HEK293 (cell line): Measurements from ENCODE around the gene ADGB.

ENCODE experiments used
- CTCF ChIA-PET: fragments of 350-600 bp; formaldehyde crosslinking; extraction: SDS; loops from one replicate; lab custom pipeline; 2021; ENCODE audit warnings: antibody characterized with exemption; lab: Yijun Ruan, JAX
- POLR2A ChIA-PET: fragments of 300-600 bp; formaldehyde crosslinking; extraction: SDS; loops from one replicate; lab custom pipeline; 2020; ENCODE audit warnings: antibody characterized with exemption, inconsistent platforms; lab: Yijun Ruan, JAX
- H3K27ac ChIP-seq: fragments of 200-500 bp; sonication (Bioruptor generic); 2 replicates; pipeline ENCODE4 v1.5.1; 2014; ENCODE audit warnings: low read depth, low read length, control low read depth, inconsistent platforms; ENCODE audit errors: extremely low read depth
- H3K36me3 ChIP-seq, 2 experiments: fragments of 200-500 bp in 1 of 2; sonication (Bioruptor generic) in 1 of 2; 1 replicate in 1 of 2; 2 replicates in 1 of 2; pipeline ENCODE4 v1.5.1; 2014 to 2017; ENCODE audit warnings: inconsistent platforms in 2 of 2, low read length in 2 of 2; ENCODE audit not compliant: control insufficient read depth in 2 of 2, insufficient read depth in 1 of 2
- H3K4me1 ChIP-seq: fragments of 200-500 bp; sonication (Bioruptor generic); 2 replicates; pipeline ENCODE4 v1.5.1; 2014; ENCODE audit warnings: mild to moderate bottlenecking, low read length, inconsistent platforms; ENCODE audit not compliant: control insufficient read depth, insufficient read depth
- H3K4me3 ChIP-seq: 2 replicates; pipeline ENCODE4 v1.5.1; 2011; ENCODE audit warnings: low read depth, mild to moderate bottlenecking, control low read depth, low read length, moderate library complexity
- H3K9me3 ChIP-seq: fragments of 200-500 bp; sonication (Bioruptor generic); 2 replicates; pipeline ENCODE4 v1.5.1; 2014; ENCODE audit warnings: low read depth, low read length, inconsistent platforms; ENCODE audit not compliant: control insufficient read depth, insufficient read depth
- BCL11A ChIP-seq: fragments of 450-650 bp; formaldehyde crosslinking; IDR thresholded peaks from 2 replicates; pipeline ENCODE4 v1.5.1; 2016; ENCODE audit warnings: low read depth, missing biosample characterization, missing genetic modification characterization
- FEZF1 ChIP-seq: fragments of 450-650 bp; formaldehyde crosslinking; IDR thresholded peaks from 2 replicates; pipeline ENCODE4 v1.5.1; 2016; ENCODE audit warnings: missing biosample characterization, missing genetic modification characterization
- HOXA7 ChIP-seq: sonication (generic); formaldehyde crosslinking; IDR thresholded peaks from 2 replicates; pipeline ENCODE4 v1.8.1; 2022; ENCODE audit warnings: missing genetic modification reagents, borderline replicate concordance
- SP7 ChIP-seq: fragments of 450-650 bp; formaldehyde crosslinking; IDR thresholded peaks from 2 replicates; pipeline ENCODE4 v1.5.1; 2016; ENCODE audit warnings: missing biosample characterization, missing genetic modification characterization
- YY1 ChIP-seq: fragments of 450-650 bp; formaldehyde crosslinking; IDR thresholded peaks from 2 replicates; pipeline ENCODE4 v1.5.1; 2018; ENCODE audit warnings: missing biosample characterization, missing genetic modification characterization
- ZEB2 ChIP-seq: fragments of 450-650 bp; formaldehyde crosslinking; IDR thresholded peaks from 2 replicates; pipeline ENCODE4 v1.5.1; 2016; ENCODE audit warnings: missing biosample characterization, missing genetic modification characterization
- ZFP3 ChIP-seq: fragments of 450-650 bp; formaldehyde crosslinking; IDR thresholded peaks from 2 replicates; pipeline ENCODE4 v1.5.1; 2016; ENCODE audit warnings: low read depth, missing biosample characterization, missing genetic modification characterization
- ZFP37 ChIP-seq: fragments of 450-650 bp; formaldehyde crosslinking; IDR thresholded peaks from 2 replicates; pipeline ENCODE4 v1.5.1; 2016; ENCODE audit warnings: missing biosample characterization, missing genetic modification characterization
- ZNF10 ChIP-seq: fragments of 450-650 bp; formaldehyde crosslinking; IDR thresholded peaks from 2 replicates; pipeline ENCODE4 v1.5.1; 2017; ENCODE audit warnings: missing biosample characterization, missing genetic modification characterization
- ZNF184 ChIP-seq: fragments of 450-650 bp; IDR thresholded peaks from 2 replicates; pipeline ENCODE4 v1.5.1; 2018; ENCODE audit warnings: missing biosample characterization, mild to moderate bottlenecking, missing genetic modification characterization
- ZNF2 ChIP-seq: fragments of 450-650 bp; formaldehyde crosslinking; IDR thresholded peaks from 2 replicates; pipeline ENCODE4 v1.5.1; 2016; ENCODE audit warnings: missing biosample characterization, missing genetic modification characterization
- ZNF223 ChIP-seq: fragments of 450-650 bp; formaldehyde crosslinking; IDR thresholded peaks from 2 replicates; pipeline ENCODE4 v1.5.1; 2016; ENCODE audit warnings: missing biosample characterization, missing genetic modification characterization
- ZNF24 ChIP-seq: fragments of 450-650 bp; formaldehyde crosslinking; IDR thresholded peaks from 2 replicates; pipeline ENCODE4 v1.5.1; 2016; ENCODE audit warnings: missing biosample characterization, missing genetic modification characterization
- ZNF324 ChIP-seq: fragments of 450-650 bp; formaldehyde crosslinking; IDR thresholded peaks from 2 replicates; pipeline ENCODE4 v1.5.1; 2016; ENCODE audit warnings: missing biosample characterization, missing genetic modification characterization
- ZNF558 ChIP-seq: fragments of 450-650 bp; formaldehyde crosslinking; IDR thresholded peaks from 2 replicates; pipeline ENCODE4 v1.5.1; 2016; ENCODE audit warnings: missing biosample characterization, missing genetic modification characterization
- ZNF629 ChIP-seq: fragments of 450-650 bp; formaldehyde crosslinking; IDR thresholded peaks from 2 replicates; pipeline ENCODE4 v1.5.1; 2017; ENCODE audit warnings: missing biosample characterization, missing genetic modification characterization
- ZNF670 ChIP-seq: fragments of 450-650 bp; formaldehyde crosslinking; IDR thresholded peaks from 2 replicates; pipeline ENCODE4 v1.5.1; 2016; ENCODE audit warnings: missing biosample characterization, missing genetic modification characterization, low read depth
- ZNF843 ChIP-seq: fragments of 450-650 bp; formaldehyde crosslinking; IDR thresholded peaks from 2 replicates; pipeline ENCODE4 v1.5.1; 2016; ENCODE audit warnings: missing biosample characterization, missing genetic modification characterization
- ZSCAN30 ChIP-seq: fragments of 450-650 bp; IDR thresholded peaks from 2 replicates; pipeline ENCODE4 v1.5.1; 2018; ENCODE audit warnings: missing biosample characterization, mild to moderate bottlenecking, missing genetic modification characterization, moderate library complexity
- ZXDB ChIP-seq: fragments of 450-650 bp; formaldehyde crosslinking; IDR thresholded peaks from 2 replicates; pipeline ENCODE4 v1.5.1; 2016; ENCODE audit warnings: missing biosample characterization, missing genetic modification characterization
- TF ChIP-seq, protein P1 (sequence below): fragments of 450-650 bp; formaldehyde crosslinking; IDR thresholded peaks from 2 replicates; pipeline ENCODE4 v1.5.1; 2016; ENCODE audit warnings: missing biosample characterization, missing genetic modification characterization
- TF ChIP-seq, protein P2 (sequence below): fragments of 450-650 bp; formaldehyde crosslinking; conservative IDR thresholded peaks from 2 replicates; pipeline ENCODE4 v1.5.1; 2016; ENCODE audit warnings: low read depth, missing biosample characterization, missing genetic modification characterization
- TF ChIP-seq, protein P3 (sequence below): fragments of 450-650 bp; formaldehyde crosslinking; IDR thresholded peaks from 2 replicates; pipeline ENCODE4 v1.5.1; 2017; ENCODE audit warnings: missing biosample characterization, missing genetic modification characterization
- TF ChIP-seq, protein P4 (sequence below): fragments of 450-650 bp; formaldehyde crosslinking; IDR thresholded peaks from 2 replicates; pipeline ENCODE4 v1.5.1; 2017; ENCODE audit warnings: missing biosample characterization, missing genetic modification characterization
- TF ChIP-seq, protein P5 (sequence below): fragments of 450-650 bp; formaldehyde crosslinking; IDR thresholded peaks from 2 replicates; pipeline ENCODE4 v1.5.1; 2016; ENCODE audit warnings: missing biosample characterization, missing genetic modification characterization

Gene ADGB

DNA sequence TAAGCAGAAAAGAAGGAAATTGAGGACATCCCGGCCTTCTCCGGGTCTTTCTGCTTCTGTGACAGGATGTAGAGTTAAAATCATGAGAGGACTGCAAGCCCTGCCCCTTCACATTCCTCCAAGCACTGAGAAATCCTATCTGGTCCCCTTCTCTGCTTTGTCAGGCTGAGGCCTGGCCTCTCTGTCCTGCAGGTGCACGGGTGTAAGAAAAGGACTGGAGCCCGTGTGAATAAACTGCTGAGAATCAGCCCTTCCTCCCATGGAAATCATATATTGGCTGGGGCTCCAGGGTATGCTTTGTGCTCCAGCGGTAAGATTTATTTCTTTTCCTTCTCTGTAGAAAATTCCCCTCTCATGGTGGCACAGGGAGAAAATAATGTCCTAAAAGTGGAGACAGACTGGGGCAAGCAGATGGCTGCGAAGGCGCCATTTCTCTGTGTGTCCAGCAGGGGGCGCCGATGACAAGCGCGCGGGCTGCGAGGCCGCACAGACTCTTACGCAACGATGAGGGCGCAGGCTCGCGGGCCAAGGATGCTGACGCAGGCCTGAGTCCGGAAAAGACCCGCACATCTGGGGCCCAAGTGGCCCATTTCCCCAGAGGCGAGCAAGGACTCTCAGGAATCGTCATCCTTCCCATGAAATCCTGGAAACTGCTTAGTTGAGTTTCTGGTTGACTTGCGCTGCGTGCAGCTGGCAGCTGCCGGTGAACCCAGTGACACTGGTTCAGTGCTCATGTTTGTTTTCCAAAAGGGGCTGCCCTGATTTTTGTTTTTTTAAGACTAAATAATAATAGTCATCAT, 258.6 kb downstream of the ADGB start:
- no peaks in the 10 kb centered on the region for H3K36me3 ChIP-seq
- H3K4me1 ChIP-seq: no peaks in the 10 kb centered on the region
- ChIA-PET CTCF (interaction anchor here (0.6 to 1.6 kb wide), 16 partner anchors 9 to 1644 kb away, joined by 3 to 6 read pairs (median 3); no protein-coding TSS in a partner anchor), POLR2A (no interaction called here)
- no peak overlapping the region for H3K27ac ChIP-seq
- H3K4me3 ChIP-seq: no peak overlapping the region
- H3K9me3 ChIP-seq: no peaks in the 10 kb centered on the region
- TF ChIP-seq HOXA7 (CRISPR knock-in tag): no peak
- TF ChIP-seq ZNF24 (tag by site-specific recombination): 0 out of 2 replicates have a peak, but pooled peaks have one; percentile 31
- no peak for TF ChIP-seq ZFP3 (tag by site-specific recombination)
- TF ChIP-seq ZNF2 (tag by site-specific recombination): peak; percentile 79
- no peak for TF ChIP-seq ZNF670
- peak; percentile 55; the same call in 1 of the 2 replicates for TF ChIP-seq ZEB2 (tag by site-specific recombination)
- peak; percentile 75; the same call in 1 of the 2 replicates for TF ChIP-seq ZFP37 (tag by site-specific recombination)
- TF ChIP-seq ZNF10 (tag by site-specific recombination): no peak
- TF ChIP-seq ZNF184 (tag by site-specific recombination): 0 out of 2 replicates have a peak, but pooled peaks have one; percentile 14
- TF ChIP-seq, protein P1, sequence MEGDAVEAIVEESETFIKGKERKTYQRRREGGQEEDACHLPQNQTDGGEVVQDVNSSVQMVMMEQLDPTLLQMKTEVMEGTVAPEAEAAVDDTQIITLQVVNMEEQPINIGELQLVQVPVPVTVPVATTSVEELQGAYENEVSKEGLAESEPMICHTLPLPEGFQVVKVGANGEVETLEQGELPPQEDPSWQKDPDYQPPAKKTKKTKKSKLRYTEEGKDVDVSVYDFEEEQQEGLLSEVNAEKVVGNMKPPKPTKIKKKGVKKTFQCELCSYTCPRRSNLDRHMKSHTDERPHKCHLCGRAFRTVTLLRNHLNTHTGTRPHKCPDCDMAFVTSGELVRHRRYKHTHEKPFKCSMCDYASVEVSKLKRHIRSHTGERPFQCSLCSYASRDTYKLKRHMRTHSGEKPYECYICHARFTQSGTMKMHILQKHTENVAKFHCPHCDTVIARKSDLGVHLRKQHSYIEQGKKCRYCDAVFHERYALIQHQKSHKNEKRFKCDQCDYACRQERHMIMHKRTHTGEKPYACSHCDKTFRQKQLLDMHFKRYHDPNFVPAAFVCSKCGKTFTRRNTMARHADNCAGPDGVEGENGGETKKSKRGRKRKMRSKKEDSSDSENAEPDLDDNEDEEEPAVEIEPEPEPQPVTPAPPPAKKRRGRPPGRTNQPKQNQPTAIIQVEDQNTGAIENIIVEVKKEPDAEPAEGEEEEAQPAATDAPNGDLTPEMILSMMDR (tag by site-specific recombination): peak; percentile 93
- peak; percentile 49 for TF ChIP-seq FEZF1 (tag by site-specific recombination)
- peak; percentile 58 for TF ChIP-seq SP7
- peak; percentile 79 for TF ChIP-seq ZNF629
- TF ChIP-seq ZNF223: peak; percentile 92
- TF ChIP-seq BCL11A (tag by site-specific recombination): 0 out of 2 replicates have a peak, but pooled peaks have one; percentile 30
- no peak for TF ChIP-seq ZNF324 (tag by site-specific recombination)
- TF ChIP-seq, protein P2, sequence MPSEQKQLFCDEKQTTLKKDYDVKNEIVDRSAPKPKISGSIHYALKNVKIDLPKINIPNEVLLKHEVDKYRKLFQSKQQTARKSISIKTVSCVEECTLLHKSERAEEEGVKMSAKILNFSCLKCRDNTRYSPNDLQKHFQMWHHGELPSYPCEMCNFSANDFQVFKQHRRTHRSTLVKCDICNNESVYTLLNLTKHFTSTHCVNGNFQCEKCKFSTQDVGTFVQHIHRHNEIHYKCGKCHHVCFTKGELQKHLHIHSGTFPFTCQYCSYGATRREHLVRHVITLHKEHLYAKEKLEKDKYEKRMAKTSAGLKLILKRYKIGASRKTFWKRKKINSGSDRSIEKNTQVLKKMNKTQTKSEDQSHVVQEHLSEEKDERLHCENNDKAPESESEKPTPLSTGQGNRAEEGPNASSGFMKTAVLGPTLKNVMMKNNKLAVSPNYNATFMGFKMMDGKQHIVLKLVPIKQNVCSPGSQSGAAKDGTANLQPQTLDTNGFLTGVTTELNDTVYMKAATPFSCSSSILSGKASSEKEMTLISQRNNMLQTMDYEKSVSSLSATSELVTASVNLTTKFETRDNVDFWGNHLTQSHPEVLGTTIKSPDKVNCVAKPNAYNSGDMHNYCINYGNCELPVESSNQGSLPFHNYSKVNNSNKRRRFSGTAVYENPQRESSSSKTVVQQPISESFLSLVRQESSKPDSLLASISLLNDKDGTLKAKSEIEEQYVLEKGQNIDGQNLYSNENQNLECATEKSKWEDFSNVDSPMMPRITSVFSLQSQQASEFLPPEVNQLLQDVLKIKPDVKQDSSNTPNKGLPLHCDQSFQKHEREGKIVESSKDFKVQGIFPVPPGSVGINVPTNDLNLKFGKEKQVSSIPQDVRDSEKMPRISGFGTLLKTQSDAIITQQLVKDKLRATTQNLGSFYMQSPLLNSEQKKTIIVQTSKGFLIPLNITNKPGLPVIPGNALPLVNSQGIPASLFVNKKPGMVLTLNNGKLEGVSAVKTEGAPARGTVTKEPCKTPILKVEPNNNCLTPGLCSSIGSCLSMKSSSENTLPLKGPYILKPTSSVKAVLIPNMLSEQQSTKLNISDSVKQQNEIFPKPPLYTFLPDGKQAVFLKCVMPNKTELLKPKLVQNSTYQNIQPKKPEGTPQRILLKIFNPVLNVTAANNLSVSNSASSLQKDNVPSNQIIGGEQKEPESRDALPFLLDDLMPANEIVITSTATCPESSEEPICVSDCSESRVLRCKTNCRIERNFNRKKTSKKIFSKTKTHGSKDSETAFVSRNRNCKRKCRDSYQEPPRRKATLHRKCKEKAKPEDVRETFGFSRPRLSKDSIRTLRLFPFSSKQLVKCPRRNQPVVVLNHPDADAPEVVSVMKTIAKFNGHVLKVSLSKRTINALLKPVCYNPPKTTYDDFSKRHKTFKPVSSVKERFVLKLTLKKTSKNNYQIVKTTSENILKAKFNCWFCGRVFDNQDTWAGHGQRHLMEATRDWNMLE: 0 out of 2 replicates have a peak, but pooled peaks have one; percentile 36
- TF ChIP-seq, protein P3, sequence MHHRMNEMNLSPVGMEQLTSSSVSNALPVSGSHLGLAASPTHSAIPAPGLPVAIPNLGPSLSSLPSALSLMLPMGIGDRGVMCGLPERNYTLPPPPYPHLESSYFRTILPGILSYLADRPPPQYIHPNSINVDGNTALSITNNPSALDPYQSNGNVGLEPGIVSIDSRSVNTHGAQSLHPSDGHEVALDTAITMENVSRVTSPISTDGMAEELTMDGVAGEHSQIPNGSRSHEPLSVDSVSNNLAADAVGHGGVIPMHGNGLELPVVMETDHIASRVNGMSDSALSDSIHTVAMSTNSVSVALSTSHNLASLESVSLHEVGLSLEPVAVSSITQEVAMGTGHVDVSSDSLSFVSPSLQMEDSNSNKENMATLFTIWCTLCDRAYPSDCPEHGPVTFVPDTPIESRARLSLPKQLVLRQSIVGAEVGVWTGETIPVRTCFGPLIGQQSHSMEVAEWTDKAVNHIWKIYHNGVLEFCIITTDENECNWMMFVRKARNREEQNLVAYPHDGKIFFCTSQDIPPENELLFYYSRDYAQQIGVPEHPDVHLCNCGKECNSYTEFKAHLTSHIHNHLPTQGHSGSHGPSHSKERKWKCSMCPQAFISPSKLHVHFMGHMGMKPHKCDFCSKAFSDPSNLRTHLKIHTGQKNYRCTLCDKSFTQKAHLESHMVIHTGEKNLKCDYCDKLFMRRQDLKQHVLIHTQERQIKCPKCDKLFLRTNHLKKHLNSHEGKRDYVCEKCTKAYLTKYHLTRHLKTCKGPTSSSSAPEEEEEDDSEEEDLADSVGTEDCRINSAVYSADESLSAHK (tag by site-specific recombination): peak; percentile 94
- peak; percentile 51; the same call in 1 of the 2 replicates for TF ChIP-seq YY1 (tag by site-specific recombination)
- TF ChIP-seq, protein P4, sequence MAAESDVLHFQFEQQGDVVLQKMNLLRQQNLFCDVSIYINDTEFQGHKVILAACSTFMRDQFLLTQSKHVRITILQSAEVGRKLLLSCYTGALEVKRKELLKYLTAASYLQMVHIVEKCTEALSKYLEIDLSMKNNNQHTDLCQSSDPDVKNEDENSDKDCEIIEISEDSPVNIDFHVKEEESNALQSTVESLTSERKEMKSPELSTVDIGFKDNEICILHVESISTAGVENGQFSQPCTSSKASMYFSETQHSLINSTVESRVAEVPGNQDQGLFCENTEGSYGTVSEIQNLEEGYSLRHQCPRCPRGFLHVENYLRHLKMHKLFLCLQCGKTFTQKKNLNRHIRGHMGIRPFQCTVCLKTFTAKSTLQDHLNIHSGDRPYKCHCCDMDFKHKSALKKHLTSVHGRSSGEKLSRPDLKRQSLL (tag by site-specific recombination): no peak
- TF ChIP-seq ZXDB (tag by site-specific recombination): peak; percentile 61; the same call in 1 of the 2 replicates
- TF ChIP-seq, protein P5, sequence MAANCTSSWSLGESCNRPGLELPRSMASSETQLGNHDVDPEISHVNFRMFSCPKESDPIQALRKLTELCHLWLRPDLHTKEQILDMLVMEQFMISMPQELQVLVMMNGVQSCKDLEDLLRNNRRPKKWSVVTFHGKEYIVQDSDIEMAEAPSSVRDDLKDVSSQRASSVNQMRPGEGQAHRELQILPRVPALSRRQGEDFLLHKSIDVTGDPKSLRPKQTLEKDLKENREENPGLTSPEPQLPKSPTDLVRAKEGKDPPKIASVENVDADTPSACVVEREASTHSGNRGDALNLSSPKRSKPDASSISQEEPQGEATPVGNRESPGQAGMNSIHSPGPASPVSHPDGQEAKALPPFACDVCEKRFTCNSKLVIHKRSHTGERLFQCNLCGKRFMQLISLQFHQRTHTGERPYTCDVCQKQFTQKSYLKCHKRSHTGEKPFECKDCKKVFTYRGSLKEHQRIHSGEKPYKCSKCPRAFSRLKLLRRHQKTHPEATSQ (tag by site-specific recombination): no peak
- TF ChIP-seq ZNF843: 0 out of 2 replicates have a peak, but pooled peaks have one; percentile 19
- TF ChIP-seq ZSCAN30: peak; percentile 69; the same call in 1 of the 2 replicates
- TF ChIP-seq ZNF558 (tag by site-specific recombination): no peak
